GM21576 (cell line): Measurements from ENCODE around the gene PCDH1.
A peak's percentile ranks its signal among the peaks of the same experiment; 100 is the strongest.

ENCODE experiments used
- ATAC-seq: cut with Tn5 transposase; IDR thresholded peaks from one replicate; pipeline ENCODE4 v1.9.1; 2021; ENCODE audit warnings: mild to moderate bottlenecking, moderate library complexity; ENCODE audit not compliant: unreplicated experiment

PCDH1 gene

GRCh38 chr5:141857226-141857625 is 21.0 kb downstream of the PCDH1 start:
- no peak for ATAC-seq

DNA sequence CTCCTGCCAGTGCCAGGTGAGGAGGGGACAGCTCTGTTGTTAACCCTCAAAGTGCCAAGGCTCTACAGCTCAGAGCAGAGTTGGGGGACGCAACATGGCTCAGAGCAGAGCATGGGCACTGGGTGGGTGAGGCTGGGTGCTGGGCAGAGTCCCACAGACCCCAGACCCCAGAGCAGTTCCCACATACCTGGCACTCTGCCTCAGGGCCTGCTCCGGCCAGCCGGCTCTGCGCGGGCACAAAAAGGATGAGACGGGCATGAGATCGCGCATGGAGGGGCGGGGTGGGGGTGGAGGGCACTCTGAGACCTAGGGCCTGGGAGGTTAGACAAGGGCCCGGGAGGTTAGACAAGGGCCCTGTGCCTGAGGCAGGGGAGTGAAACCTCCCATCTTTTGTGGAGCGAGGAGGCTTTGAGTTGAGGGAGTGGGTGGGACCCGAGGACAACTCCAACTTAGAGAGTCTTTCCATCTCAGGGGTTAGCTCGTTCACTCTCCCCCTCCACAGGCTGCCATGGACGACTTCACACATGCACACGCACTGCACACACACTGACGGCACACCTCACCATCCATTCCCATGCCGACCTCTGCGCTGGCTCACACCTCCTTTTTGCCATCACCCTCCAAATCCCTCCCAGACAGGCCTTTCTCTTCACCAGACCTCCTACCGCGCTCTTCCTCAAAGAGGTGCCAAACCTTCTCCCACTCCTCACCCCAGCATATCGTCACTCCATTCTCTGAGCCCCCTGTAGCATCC is 22.0 kb downstream of the PCDH1 start:
- ATAC-seq = no peak

- ATAC-seq = no peak
Observed at GRCh38 chr5:141855265-141856036, 22.8 kb downstream of the PCDH1 start.

DNA sequence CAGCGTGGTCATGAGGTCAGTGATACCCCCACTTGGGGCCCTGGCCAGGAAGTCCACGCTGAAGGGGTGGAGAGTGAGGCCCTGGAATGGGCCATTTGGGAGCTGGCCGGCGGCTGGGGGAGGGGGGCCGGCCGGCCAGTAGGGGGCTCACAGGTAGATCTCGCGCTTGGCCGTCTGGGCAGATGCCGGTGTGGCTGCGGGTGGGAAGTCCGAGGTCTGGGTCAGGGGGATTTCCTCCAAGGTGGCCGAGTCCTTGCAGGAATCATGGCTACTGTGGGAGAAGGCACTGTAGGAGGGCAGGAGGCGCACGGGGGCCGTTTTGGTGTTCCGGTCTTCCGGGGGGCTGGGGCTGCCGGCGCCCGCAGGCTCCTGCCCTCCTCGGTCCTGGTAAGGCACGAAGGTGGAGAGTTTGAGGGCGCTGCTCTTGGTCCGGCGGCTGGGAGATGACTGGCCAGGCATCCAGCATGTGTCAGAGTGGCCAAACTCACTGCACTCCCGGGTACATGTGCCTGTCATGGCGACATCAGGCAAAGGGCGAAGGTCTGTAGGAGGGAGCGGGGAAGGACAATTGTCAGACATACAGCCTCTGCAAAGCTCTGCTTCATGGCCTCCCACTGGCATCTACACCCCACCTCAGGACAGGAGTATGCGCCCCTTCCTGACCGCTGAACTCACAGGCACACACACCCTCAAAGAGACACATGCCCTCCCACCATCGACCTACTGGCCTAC is 24.1 kb downstream of the PCDH1 start:
- ATAC-seq = no peak

DNA sequence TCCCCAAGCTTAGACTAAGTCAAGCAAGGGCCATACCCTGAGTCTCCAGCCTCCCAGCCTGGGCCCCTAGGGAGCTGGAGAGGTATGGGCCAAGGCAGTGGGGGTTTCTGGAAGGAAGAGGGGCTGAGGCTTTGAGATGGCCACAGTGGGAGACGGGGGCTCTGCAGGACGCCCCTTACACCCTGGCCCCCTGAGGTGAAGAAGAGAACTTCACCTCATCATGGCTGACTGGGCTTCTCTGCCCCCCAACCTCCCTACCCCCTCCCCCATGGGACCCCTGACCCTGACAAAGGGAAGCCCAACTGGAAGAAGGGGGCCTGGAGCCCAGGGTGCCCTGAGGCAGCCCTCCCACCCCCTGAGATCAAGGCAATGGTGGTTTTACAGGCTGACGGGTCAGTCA is 25.8 kb downstream of the PCDH1 start:
- ATAC-seq = no peak

DNA sequence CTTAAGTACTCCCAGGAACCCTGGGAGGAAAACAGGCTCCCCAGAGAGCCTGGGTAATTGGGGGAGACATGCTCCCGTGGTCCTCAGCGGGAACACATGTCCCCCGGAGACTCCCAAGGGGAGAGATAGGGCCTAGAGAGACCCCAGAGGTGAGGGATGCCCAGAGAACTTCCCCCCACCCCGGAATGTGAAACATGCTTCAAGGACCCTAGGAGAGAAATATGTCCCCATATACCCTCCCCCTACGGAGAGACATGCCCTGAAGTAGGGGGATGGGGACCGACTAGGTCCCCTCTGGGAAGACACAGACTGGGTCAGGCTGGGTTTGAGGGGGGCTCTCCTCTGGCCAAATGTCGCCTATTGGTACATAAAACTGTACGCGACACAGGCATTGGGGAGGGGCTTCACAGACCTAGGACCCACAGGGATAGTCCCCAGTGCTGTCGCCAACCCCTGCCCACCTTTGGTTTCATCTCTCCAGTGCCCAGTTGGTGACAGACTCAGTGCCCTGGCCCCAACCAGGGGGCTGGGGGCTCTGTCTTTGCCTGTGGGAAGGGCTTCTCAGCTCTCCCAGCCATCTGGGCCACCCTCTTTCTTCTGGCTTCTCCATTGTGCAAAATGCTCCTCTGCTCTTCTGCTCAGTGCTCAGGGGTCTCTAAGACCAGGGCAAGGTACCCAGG is 26.9 kb downstream of the PCDH1 start:
- ATAC-seq = no peak

- ATAC-seq = no peak
Observed at GRCh38 chr5:141850786-141851185, 27.4 kb downstream of the PCDH1 start.

DNA sequence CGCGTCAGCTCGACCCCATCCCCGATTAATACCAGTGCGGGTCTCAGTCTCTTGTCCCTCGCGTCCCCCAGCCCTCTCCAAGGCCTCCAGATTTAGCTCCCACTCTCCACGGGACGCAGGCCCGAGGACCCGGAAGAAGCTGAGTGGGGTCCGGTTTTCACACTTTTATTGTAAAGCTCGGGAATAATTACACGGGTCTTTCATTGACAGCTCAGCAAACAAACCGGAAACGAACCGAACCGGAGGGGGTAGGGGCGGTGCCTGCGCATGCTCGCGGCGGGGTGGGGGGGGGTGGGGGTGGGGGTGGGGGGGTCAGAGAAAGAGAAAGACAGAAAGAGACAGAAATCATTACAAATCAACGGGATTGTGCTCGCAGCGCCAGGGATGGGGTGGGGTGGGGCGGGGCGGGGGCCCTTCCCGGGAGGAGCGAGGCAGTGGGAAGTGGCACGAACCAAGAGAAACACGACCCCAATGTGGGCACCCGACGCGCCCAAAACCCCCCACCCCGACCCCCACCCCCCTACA is 27.9 kb downstream of the PCDH1 start:
- ATAC-seq = no peak

DNA sequence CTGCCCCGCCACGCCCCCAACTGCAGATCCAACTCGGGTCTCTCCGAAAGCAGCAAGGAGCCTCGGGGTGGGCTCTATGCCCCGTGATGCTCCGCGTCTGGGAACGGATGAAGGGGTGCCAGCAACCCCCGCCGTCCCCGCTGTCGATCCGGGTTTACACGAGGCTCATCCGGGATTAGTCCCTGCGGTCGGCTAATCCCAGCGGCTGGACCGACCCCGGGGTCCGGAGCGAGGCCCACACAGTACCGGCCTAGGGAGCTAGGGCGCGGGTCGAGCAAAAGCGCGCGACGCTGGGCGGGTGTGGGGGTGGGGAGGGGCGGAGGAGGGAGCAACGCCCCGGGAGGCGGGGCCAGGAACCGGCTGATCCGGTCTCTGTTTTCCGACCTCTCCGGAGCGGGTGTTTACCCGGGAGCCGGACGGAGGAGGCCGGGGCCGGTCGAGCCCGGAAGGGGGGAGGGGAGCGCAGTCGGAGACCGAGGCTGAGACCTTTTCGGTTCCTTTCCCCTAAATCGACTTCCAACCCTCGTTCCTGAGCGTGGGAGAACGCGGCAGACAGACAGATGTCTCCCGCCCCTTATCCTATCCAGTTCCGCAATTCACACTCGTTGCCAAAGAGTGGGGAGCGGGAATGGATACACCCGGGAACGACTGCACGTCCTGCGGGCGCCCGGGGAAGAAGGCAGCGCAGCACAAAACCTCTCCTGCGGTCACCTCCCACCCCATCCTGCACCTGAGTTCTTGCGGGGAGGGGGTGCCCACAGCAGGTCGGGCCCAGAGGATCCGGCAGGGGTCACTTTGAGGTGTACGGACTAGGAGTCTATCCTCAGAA is 28.6 kb downstream of the PCDH1 start:
- ATAC-seq = peak; percentile 73

DNA sequence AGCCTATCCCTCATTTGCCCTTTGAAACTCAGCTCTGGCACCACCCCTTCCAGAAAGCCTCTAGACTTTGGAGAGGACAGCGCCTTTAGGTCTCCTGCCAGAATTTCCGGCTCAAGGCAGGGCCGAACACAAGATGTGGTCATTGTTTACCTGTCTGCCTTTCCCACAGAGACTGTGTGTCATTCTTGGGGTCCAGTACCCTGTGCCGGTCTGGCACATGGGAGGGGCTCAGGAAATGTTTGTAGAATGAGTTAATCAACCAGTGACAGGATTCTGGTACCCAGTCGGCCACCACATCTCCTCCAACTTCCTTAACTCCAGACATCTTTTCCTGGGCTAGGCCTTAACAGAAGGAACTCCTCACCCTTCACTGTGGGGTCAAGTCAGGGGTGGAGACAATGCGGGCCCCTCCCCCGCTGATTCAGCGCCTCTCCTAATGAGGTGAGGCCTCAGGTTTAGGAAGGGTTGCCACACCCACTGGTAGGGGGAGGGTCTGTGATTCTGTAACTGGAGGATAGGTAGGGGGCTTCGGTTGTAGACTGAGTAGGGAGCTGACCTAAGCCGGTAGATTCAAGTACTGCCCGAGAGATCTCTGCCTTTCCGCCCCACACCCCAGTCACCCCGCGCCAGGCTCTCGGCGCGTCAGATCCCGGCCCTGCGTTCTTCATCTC is 29.3 kb downstream of the PCDH1 start:
- no peak for ATAC-seq

DNA sequence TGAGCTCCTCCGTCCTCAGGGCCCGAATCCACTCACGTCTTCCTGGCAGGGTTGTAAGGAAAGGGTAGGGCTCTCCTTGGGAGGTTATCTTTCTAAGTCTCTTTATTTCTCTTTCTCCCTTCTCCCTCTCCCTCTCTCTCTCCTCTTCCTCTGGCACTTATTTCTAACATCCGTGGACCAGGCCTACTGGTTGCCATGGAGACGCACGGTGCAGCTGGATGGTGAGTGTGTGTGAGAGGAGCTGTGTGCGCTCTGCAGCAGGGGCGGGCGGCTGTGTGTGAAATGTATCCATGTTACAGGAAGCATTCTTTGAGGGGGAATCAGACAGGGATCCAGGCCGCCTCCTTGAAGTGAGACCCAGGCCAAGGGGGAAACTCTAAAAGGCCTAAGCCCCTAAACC is 32.2 kb downstream of the PCDH1 start:
- no peak for ATAC-seq

DNA sequence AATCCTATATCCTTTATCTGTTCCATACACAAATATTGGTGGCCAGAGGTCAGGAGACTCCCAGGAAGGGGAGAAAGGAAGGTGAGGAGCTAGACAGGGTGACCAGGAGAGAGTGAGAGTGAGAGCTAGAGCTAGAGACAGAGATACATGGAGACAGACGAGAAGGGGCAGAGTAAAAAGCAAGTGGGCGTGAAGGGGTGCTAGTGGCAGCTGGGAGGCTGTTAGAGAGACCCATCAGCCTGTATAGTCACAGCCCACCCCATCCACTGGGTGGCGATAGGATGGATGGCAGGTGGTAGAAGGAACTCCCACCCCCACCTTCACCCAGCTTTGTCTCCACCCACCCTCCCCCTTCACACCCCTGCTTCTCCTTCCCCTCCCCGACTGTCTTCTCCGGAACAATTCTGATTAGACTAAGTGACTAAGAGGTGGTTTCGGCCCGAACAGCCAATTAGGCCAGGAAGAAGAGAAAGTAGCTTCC is 32.8 kb downstream of the PCDH1 start:
- ATAC-seq = no peak

GRCh38 chr5:141844414-141845097 is 33.7 kb downstream of the PCDH1 start:
- ATAC-seq = no peak

DNA sequence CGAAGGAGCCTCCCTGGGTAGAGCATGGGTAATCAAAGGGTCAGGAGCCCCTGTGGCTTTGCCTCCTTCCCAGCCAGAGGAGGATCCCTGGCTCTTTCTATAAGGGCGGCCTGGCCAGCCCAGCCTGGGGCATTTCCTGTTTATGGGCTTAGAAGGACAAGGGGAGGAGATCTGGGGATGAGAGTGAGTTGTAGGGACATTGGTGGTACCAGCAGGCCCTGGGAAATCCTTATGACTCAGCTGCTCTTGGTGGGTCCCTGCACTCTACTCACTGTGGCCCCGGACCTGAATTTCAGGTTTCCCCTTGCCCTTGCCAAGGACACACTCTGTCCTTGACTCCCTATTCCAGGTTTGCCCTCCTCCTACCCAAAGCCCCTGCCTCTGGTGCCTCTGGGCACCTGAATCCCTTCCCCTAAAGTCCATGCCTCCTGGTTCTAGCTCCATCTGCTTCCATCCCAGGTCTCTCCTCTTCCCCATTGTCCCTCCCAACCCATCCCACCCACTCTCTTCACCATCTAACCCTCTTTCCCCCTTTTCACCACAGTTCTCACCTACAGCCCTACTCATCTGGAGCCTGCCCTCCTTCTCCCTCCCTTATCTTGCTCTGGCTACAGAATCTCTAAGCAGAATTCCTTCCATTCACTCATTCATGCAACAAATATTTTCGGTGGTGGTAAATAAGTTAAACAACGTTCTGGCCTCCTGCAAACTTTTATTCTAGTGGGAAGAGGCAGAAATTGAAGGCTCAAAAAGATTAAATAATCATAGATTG is 34.9 kb downstream of the PCDH1 start:
- ATAC-seq = no peak

DNA sequence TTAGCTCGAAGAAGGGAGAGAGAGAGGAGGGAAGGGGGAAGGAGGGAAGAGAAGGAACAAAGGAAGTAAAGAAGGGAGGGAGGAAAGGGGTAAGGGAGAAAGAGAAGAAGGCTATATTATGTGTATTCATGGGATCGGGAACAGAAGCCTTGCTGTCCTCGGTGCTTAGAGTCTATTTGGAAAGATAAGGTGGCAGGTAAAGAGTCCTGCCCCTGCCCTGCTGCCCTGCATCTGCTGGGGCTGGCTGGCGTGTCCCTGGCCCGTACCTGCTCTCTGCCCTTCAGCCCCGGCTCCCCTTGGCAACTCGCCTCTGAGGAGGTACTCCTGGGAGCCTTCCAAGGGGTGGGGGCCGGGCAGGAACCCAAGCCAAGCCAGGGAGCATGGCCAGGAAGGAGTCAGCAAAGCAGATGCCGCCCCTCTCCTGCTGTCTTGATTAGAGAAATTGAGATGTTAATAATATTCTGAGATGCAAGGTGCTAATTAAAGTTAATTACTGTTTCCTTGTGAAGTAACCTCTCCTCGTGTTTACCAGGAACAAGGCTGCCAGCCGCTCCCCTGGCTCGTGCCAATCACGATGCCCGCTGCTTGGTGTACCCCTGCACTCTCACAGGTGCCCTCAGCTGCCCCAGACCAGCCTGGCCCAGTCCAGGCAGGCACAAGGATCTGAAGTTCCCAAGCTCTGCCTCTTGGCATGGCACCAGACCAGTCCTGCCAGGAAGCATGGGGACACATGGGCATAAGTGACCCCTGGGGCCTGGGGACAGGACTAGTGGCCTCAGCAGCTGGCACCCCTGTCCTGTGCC is 36.6 kb downstream of the PCDH1 start:
- ATAC-seq = no peak

GRCh38 chr5:141840826-141841360 is 37.3 kb downstream of the PCDH1 start:
- ATAC-seq = no peak

DNA sequence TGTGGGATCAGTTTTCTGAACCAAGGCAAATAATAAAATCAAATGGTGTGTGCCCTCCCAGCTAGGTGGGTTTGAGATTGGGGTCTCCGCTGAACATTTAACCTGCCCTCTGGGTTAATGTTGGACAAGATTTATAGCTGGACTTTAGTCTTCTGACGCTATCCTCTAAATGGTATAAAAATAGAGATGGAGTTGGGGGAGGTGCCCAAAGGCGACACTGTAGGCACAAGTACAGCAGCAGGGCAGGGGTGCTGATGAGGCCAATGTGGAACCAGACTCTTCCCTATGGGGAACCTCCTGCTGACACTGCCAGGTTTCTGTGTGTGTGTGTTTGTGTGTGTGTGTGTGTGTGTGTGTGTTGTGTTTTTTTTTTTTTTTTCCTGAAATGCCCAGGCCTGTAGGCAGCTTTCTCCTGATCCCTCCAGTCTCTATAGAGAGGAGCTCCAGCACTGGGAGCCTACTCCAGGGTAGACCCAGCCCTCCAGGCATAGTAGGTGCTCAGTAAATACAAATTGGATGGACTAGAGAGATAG is 37.9 kb downstream of the PCDH1 start:
- no peak for ATAC-seq
